Hematopoietic multipotent progenitor cell treated with erythropoietin and hydrocortisone succinate and interleukin-3 and kit ligand, for 8 days (in vitro differentiated cells): ENCODE measurements around the gene SAG.

ENCODE experiments used
- DNase-seq: peaks from one replicate; pipeline ENCODE4 v3.0.0-alpha.2; 2015

Gene SAG

GRCh38 chr2:233384811-233385488, 77.3 kb downstream of the SAG start:
- no peak for DNase-seq

- peak; percentile 65 for DNase-seq
Observed at GRCh38 chr2:233385489-233386044, 78.0 kb downstream of the SAG start.

GRCh38 chr2:233386382-233387041, 78.9 kb downstream of the SAG start:
- DNase-seq: peak; percentile 47

GRCh38 chr2:233387225-233387624, 79.6 kb downstream of the SAG start:
- no peak for DNase-seq

GRCh38 chr2:233387667-233388528, 80.3 kb downstream of the SAG start:
- no peak for DNase-seq

- DNase-seq: no peak
Observed at GRCh38 chr2:233389601-233390125, 82.0 kb downstream of the SAG start.

- no peak for DNase-seq
Observed at GRCh38 chr2:233395687-233396086, 88.1 kb downstream of the SAG start.
